ENCODE data around the gene SMYD3. TPM values are rescaled to one million over a fixed set of nuclear protein-coding genes. Genes with fewer than 3 reads are reported as not detected.

SMYD3 gene
- total RNA-seq, 3 donors from 2014 or later = 16.8 to 28.8 (median 19.5) TPM

DNA sequence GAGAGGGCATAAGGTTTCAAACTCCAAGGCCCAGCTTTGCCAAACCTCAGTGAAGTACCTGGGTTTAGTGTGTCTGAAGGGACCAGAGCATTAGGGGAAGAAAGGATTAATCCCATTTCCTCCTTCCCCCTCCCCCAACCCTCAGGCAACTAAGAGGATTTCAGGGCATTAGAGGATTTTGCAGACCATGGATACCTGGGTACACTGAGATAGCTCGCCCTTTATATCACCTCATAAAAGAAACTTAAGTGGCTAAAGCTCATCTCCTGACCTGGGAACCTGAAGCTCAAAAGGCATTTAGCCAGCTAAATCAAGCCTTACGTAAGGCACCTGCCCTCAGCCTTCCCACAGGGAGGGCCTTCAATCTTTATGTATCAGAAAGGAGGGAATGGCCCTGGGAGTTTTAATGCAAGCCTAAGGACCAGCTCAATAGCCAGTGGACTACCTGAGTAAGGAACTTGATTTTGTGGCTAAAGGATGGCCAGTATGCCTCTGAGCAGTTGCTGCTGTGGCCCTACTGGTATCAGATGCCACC, 26.4 kb upstream of the SMYD3 start:
- TF ChIP-seq POLR2A (IDR thresholded peaks at IDR 0.05) = no peak
- TF ChIP-seq, protein P1, sequence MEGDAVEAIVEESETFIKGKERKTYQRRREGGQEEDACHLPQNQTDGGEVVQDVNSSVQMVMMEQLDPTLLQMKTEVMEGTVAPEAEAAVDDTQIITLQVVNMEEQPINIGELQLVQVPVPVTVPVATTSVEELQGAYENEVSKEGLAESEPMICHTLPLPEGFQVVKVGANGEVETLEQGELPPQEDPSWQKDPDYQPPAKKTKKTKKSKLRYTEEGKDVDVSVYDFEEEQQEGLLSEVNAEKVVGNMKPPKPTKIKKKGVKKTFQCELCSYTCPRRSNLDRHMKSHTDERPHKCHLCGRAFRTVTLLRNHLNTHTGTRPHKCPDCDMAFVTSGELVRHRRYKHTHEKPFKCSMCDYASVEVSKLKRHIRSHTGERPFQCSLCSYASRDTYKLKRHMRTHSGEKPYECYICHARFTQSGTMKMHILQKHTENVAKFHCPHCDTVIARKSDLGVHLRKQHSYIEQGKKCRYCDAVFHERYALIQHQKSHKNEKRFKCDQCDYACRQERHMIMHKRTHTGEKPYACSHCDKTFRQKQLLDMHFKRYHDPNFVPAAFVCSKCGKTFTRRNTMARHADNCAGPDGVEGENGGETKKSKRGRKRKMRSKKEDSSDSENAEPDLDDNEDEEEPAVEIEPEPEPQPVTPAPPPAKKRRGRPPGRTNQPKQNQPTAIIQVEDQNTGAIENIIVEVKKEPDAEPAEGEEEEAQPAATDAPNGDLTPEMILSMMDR (IDR thresholded peaks at IDR 0.05) = no peak
- TF ChIP-seq POLR2AphosphoS5 (IDR thresholded peaks at IDR 0.05) = no peak
- DNase-seq (ENCODE audit: low spot score in 2 of 2) = no peak
- H3K4me3 ChIP-seq = no peak overlapping the region
- H3K27me3 ChIP-seq = no peaks in the 10 kb centered on the region
- H3K9me3 ChIP-seq = peaks cover 9 to 10% of the 10 kb centered on the region in 2 donors
- no peaks in the 10 kb centered on the region for H3K4me1 ChIP-seq
- no peaks in the 10 kb centered on the region for H3K36me3 ChIP-seq
- no peak overlapping the region for H3K27ac ChIP-seq
- intact Hi-C loops (cut with DNase I; ENCODE audit: low total_unique reads) = no loop called here

DNA sequence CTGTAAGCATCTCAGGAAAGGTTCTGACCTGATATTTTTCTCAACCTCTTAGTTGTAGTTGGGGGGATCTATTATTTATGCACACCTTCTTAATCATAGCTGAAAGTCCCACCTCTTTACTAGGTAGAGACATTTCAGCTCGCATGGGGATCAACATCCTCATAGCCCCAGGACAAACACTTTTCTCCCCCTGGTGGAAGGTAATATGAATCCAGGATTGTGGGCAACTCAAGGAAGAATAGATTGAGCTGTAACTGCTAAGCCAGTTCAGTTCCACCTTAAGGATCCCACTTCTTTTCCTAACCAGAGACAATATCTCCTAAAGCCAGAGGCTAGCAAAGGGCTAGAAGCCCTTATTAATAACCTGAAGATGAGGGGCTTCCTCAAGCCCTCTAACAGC, 25.4 kb upstream of the SMYD3 start:
- no peak overlapping the region for H3K4me3 ChIP-seq
- DNase-seq (ENCODE audit: low spot score in 2 of 2) = no peak
- H3K27me3 ChIP-seq = no peaks in the 10 kb centered on the region
- no peaks in the 10 kb centered on the region for H3K4me1 ChIP-seq
- H3K27ac ChIP-seq = no peak overlapping the region
- TF ChIP-seq POLR2AphosphoS5 (IDR thresholded peaks at IDR 0.05) (no peak), POLR2A (IDR thresholded peaks at IDR 0.05) (no peak)
- TF ChIP-seq, protein P1 (IDR thresholded peaks at IDR 0.05) = no peak
- intact Hi-C loops (cut with DNase I; ENCODE audit: low total_unique reads) = no loop called here
- H3K36me3 ChIP-seq = no peaks in the 10 kb centered on the region
- H3K9me3 ChIP-seq = peaks cover 9 to 10% of the 10 kb centered on the region in 2 donors

DNA sequence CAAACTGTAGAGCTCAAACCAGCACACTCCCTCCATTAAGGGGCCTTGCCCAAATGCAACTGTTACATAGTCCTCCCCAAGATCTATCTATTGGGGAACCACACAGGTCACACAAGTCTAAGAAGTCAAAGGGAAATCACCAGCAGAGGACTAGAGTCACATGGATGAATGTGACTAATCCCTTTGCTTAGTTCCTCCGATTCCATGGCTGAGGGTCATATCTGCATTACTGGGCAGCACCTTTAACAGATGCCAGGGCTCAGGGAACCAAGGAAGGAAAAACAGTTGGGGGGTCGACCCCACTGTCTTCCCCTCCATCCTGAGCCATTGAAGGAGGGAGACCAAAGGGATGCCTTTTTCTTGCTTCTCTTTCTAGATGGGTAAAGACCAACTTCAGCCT, 23.4 kb upstream of the SMYD3 start:
- Histone ChIP-seq H3K36me3 (no peaks in the 10 kb centered on the region), H3K27ac (no peak overlapping the region), H3K4me1 (no peaks in the 10 kb centered on the region), H3K27me3 (no peaks in the 10 kb centered on the region), H3K9me3 (peaks cover 9 to 10% of the 10 kb centered on the region in 2 donors), H3K4me3 (no peak overlapping the region)
- TF ChIP-seq, protein P1 (IDR thresholded peaks at IDR 0.05) = no peak
- TF ChIP-seq POLR2A (IDR thresholded peaks at IDR 0.05) = no peak
- TF ChIP-seq POLR2AphosphoS5 (IDR thresholded peaks at IDR 0.05) = no peak
- no peak for DNase-seq (ENCODE audit: low spot score in 2 of 2)
- intact Hi-C loops (cut with DNase I; ENCODE audit: low total_unique reads) = no loop called here

DNA sequence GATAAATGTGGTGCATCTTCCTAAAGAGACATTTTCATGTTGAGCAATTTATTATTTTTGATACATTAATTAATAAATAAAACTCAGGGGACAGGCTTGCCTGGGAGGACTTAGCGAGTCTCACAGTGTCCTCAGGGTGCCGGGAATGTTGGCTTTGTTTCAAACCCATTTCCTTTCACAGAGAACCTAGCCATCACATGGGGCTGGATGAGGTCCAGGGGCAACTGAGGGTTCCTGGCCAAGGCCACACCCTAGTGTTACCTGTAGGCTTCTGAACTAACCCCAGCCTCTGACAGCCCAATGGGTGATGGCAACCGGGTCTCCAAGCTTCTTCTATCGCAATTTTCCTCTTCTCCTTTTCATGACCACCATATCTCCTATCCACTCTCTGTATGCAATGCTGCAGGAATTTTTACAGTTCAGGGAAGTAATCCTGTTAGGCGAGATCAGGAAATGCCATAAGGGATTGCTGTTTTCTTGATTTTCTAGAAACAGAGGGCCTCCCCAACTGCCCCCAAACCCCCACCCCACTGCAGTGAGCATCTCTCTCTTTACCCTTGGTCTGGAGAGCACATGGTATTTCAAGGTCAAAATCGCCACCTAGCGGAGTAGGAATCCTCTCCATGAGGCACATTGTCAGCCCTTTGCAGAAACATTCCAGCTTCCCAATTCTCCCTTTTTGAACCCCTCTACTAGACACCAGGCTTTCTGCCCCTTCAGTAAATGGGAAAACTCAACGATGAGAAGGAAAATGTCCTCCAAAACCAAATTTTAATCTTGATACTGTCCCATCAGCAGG, 22.1 kb upstream of the SMYD3 start:
- TF ChIP-seq, protein P1 (IDR thresholded peaks at IDR 0.05) = no peak
- TF ChIP-seq POLR2AphosphoS5 (IDR thresholded peaks at IDR 0.05) = no peak
- no peak for TF ChIP-seq POLR2A (IDR thresholded peaks at IDR 0.05)
- H3K27me3 ChIP-seq = no peaks in the 10 kb centered on the region
- no peaks in the 10 kb centered on the region for H3K4me1 ChIP-seq
- no peaks in the 10 kb centered on the region for H3K36me3 ChIP-seq
- H3K27ac ChIP-seq = no peak overlapping the region
- no peak for DNase-seq (ENCODE audit: low spot score in 2 of 2)
- H3K4me3 ChIP-seq = no peak overlapping the region
- intact Hi-C loops (cut with DNase I; ENCODE audit: low total_unique reads) = no loop called here
- H3K9me3 ChIP-seq = peaks cover 9 to 10% of the 10 kb centered on the region in 2 donors

DNA sequence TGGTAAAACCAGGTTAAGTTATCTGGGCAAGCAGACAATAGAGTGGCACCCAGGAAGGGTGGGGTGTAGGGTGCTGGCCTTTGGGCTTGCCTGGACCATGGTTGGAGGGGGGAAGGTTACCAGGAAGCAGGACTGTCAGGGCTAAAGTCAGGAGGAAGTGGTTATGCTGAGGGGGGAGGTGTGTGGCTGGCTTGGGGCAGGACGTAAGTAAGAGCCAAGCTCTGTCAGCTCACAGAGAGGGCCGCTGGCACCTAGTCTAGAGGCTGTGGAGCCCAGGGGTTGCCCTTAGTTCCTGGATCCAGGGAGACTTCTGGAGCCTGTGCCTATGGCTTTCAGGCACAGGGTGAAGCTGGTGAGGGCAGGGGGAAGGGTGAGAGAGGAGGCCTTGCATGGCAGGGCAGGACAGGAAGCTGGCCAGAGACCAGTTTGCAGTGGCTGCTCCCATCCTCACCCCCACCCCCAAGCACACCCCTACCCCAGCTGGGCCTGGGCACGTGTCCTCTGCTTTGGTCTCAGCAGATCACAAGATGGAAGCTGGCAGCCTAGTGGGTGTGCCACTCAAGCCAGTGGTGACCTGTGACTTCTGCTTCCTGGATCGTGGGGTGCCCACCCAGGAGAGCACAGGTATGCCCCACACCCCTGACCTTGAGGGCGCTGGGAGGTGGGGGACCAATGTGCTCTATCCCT, 20.5 kb upstream of the SMYD3 start:
- DNase-seq (ENCODE audit: low spot score in 2 of 2) = no peak
- no peak for TF ChIP-seq POLR2AphosphoS5 (IDR thresholded peaks at IDR 0.05)
- H3K4me3 ChIP-seq = no peak overlapping the region

More for the DNA sequence above, 20.5 kb upstream of the SMYD3 start:
- Histone ChIP-seq H3K27ac (no peak overlapping the region), H3K9me3 (peaks cover 9 to 10% of the 10 kb centered on the region in 2 donors), H3K27me3 (no peaks in the 10 kb centered on the region), H3K4me1 (no peaks in the 10 kb centered on the region), H3K36me3 (no peaks in the 10 kb centered on the region)
- intact Hi-C loops (cut with DNase I; ENCODE audit: low total_unique reads) = no loop called here
